Nephron progenitor cell (in vitro differentiated cells): ENCODE measurements around the gene VDR.
"Not testable (repeated sequence)": the region's sequence is repeated elsewhere in the genome, so short reads cannot be mapped to it uniquely, and the experiment has no call there.

Experiments
- DNase-seq: peaks from one replicate; pipeline ENCODE4 v3.0.0; 2021
- H3K27ac Mint-ChIP-seq: 2 replicates; pipeline ENCODE4 v1.8.0; 2021; ENCODE audit warnings: mild to moderate bottlenecking, moderate library complexity, mixed read lengths
- H3K27me3 Mint-ChIP-seq: 2 replicates; pipeline ENCODE4 v1.8.0; 2021; ENCODE audit warnings: mild to moderate bottlenecking, low read depth, mixed read lengths; ENCODE audit not compliant: poor library complexity
- H3K36me3 Mint-ChIP-seq: 2 replicates; pipeline ENCODE4 v1.8.0; 2021; ENCODE audit warnings: low read depth, mixed read lengths
- H3K4me1 Mint-ChIP-seq: 2 replicates; pipeline ENCODE4 v1.8.0; 2021; ENCODE audit warnings: mixed read lengths
- H3K4me3 Mint-ChIP-seq: 2 replicates; pipeline ENCODE4 v1.8.0; 2021; ENCODE audit warnings: mild to moderate bottlenecking, moderate library complexity, mixed read lengths
- H3K9me3 Mint-ChIP-seq: 2 replicates; pipeline ENCODE4 v1.8.0; 2021; ENCODE audit warnings: mild to moderate bottlenecking, moderate library complexity, mixed read lengths
- TF ChIP-seq, protein P1 (sequence below): fragments of 200-600 bp; sonication (generic); IDR thresholded peaks from 2 replicates; pipeline ENCODE4 v1.5.0; 2021; ENCODE audit warnings: antibody characterized with exemption

The VDR gene

DNA sequence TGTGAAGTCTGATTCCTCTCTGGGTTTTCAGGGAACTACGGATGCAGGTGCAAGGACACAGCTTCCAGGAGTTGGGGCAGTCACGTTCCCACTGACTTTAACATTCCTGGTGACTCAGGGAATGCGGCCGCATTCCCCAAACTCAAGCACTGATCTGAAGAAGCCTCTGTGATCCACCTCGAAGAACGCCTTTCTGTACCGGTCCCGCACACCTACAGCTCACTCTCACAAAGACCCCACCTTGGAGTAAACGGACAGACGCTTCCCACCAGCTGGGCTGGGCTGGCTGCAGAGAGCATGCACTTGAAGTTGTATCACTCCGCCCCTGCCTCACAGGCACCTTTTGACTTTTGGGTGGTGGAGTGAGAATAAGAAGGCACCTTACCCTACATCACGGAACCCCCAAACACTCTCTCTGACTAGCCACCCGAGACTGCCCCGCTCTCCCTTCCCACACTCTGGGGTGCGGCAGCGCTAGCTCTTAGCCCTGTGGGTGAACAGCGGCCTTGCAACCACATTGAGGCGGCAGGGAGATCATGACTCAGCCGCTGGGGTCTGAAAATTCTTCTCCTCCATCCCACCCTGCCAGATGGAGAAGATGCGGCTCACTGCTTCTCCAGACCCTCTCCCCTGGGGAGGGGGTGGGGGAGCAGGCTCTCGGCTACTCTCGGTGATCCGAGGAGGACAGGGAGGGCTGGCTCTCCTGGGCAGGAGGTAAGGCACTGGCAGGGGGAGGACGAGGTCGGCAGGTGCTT is 61.4 kb downstream of the VDR start:
- no peaks in the 10 kb centered on the region for H3K9me3 Mint-ChIP-seq
- TF ChIP-seq, protein P1, sequence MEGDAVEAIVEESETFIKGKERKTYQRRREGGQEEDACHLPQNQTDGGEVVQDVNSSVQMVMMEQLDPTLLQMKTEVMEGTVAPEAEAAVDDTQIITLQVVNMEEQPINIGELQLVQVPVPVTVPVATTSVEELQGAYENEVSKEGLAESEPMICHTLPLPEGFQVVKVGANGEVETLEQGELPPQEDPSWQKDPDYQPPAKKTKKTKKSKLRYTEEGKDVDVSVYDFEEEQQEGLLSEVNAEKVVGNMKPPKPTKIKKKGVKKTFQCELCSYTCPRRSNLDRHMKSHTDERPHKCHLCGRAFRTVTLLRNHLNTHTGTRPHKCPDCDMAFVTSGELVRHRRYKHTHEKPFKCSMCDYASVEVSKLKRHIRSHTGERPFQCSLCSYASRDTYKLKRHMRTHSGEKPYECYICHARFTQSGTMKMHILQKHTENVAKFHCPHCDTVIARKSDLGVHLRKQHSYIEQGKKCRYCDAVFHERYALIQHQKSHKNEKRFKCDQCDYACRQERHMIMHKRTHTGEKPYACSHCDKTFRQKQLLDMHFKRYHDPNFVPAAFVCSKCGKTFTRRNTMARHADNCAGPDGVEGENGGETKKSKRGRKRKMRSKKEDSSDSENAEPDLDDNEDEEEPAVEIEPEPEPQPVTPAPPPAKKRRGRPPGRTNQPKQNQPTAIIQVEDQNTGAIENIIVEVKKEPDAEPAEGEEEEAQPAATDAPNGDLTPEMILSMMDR = no peak

DNA sequence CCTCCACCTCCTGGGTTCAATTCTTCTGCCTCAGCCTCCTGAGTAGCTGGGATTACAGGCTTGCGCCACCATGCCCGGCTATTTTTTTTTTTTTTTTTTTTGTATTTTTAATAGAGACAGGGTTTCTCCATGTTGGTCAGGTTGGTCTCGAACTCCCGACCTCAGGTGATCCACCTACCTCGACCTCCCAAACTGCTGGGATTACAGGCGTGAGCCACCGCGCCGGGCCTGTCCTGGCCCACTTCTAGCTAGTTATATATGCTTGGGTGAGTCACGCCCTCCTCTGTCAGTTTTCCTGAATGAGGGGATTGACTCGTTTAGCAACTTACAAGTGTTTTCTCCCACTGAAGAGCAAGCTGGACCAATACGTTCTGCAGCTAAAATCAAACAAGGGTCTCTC is 62.3 kb downstream of the VDR start:
- not testable (repeated sequence) for H3K4me3 Mint-ChIP-seq, DNase-seq, H3K9me3 Mint-ChIP-seq, H3K27ac Mint-ChIP-seq, H3K36me3 Mint-ChIP-seq
- Mint-ChIP-seq H3K27me3 (peaks cover 48% of the 10 kb centered on the region), H3K4me1 (peaks cover 88% of the 10 kb centered on the region)

More for the DNA sequence above, 61.4 kb downstream of the VDR start:
- Mint-ChIP-seq H3K4me1 (peaks cover 81% of the 10 kb centered on the region), H3K4me3 (no peak overlapping the region), H3K27me3 (peaks cover 43% of the 10 kb centered on the region), H3K36me3 (no peaks in the 10 kb centered on the region), H3K27ac (no peak overlapping the region)
- DNase-seq = no peak

DNA sequence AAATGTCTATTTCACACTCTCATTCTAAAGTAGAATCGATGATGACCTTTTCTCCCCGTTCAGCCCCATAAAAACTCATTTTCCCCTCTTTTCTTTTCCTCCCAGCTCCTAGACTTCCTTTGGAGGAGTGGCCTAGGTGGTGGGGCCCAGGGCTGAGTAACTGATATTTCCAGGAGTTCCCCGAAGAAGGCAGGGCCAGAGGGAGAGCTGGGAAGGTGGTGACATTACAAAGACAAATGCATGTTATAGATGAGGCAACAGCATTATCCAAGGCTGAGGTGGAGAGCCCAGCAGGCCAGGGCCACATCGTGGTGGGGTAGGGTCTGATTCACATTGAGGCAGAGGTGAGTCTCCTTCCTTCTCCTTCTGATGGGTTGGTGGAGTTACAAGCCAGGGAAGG is 62.9 kb downstream of the VDR start:
- Mint-ChIP-seq H3K27me3 (peaks cover 42% of the 10 kb centered on the region), H3K27ac (peak overlapping the region; percentile 77), H3K36me3 (no peaks in the 10 kb centered on the region), H3K4me1 (peaks cover 88% of the 10 kb centered on the region), H3K9me3 (no peaks in the 10 kb centered on the region), H3K4me3 (peak overlapping the region; percentile 11)
- TF ChIP-seq, protein P1 = no peak
- no peak for DNase-seq

DNA sequence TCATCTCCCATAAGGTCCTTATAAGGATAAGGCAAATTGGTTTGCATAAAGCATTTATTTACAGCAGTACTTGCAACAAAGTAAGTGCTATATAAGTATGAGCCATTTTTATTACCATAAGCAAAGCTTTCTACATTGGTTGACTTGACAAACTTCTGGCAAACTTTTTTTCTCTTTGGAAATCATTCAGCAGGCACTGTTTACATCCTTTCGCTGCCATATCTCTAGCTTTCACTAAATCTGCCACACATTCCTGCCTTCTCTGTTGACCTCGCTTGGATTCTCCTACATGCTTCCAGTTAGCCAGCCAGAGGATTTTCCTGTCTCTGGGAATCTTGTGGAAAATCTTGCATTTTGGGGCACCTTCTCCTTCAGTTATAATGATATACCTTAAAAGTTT is 63.3 kb downstream of the VDR start:
- no peak for DNase-seq
- Mint-ChIP-seq H3K27me3 (peaks cover 38% of the 10 kb centered on the region), H3K4me1 (peaks cover 88% of the 10 kb centered on the region), H3K27ac (peak overlapping the region; percentile 77), H3K4me3 (no peak overlapping the region), H3K9me3 (no peaks in the 10 kb centered on the region), H3K36me3 (no peaks in the 10 kb centered on the region)
- TF ChIP-seq, protein P1 = no peak

DNA sequence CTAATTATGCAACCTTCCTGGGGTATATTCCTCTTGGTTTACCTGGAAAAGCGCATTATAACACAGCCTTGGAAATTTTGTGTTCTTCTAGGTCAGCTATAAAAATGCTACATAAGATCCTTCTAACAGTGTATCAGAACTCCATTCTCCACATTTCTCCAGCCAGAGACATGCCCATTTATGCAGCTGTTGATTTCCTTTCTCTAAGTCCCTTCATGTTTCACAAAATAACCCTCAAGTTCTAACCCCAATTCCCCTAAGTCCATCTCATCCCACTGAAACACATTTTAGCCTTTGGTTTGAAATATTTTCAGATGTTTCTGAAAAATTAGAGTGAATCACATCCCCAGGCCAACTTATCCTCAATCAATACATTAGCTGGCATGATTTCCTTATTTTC is 64.2 kb downstream of the VDR start:
- no peaks in the 10 kb centered on the region for H3K9me3 Mint-ChIP-seq
- TF ChIP-seq, protein P1 = no peak
- H3K36me3 Mint-ChIP-seq = no peaks in the 10 kb centered on the region
- DNase-seq = no peak
- peaks cover 89% of the 10 kb centered on the region for H3K4me1 Mint-ChIP-seq
- no peak overlapping the region for H3K4me3 Mint-ChIP-seq
- H3K27me3 Mint-ChIP-seq = peaks cover 36% of the 10 kb centered on the region
- no peak overlapping the region for H3K27ac Mint-ChIP-seq

DNA sequence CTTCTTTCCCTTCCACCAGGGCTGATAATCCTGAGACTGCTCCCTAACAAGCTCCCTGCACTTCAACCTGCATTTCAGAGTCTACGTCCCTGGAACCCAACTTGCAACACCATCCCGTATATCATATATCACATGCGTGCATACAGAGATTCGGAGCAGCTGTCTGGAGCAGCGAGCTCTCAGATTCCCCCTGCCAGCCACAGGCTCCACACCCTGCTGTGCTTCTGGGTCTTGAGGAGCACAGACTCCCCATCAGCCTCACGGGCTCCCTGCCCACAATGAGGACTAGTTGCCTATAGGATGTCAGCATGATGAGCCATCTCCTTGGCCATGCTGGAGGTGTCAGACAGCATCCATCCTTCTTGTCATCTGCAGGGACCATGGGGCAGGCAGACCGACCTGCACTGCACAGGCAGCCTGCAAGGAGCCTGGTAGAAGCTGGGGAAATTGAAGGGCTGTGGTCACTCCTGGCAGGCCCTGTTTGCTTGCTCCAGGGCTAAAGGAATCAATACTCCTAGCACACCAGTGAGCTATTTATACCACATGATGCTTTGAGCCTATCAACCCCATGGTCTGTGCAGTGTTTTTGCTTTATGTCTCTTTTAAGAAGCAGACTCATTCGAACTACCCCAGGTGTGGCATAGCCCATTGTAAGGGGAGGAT is 65.4 kb downstream of the VDR start:
- H3K27me3 Mint-ChIP-seq = peaks cover 38% of the 10 kb centered on the region
- no peak for DNase-seq
- TF ChIP-seq, protein P1 = no peak
- peaks cover 93% of the 10 kb centered on the region for H3K4me1 Mint-ChIP-seq
- H3K9me3 Mint-ChIP-seq = no peaks in the 10 kb centered on the region
- no peak overlapping the region for H3K4me3 Mint-ChIP-seq
- H3K36me3 Mint-ChIP-seq = no peaks in the 10 kb centered on the region
- H3K27ac Mint-ChIP-seq = peak overlapping the region; percentile 11
